Muscle layer of duodenum (tissue), 2 donors: ENCODE results near the gene DAP.
"Not testable (repeated sequence)": the region's sequence is repeated elsewhere in the genome, so short reads cannot be mapped to it uniquely, and the experiment has no call there.

ENCODE experiments used
- H3K27ac ChIP-seq: one replicate; pipeline ENCODE4 v1.7.0; 2013; ENCODE audit warnings: mild to moderate bottlenecking, low read length
- H3K27me3 ChIP-seq: one replicate; pipeline ENCODE4 v1.7.0; 2013; ENCODE audit warnings: low read depth, mild to moderate bottlenecking, control low read depth, low read length
- H3K36me3 ChIP-seq, 2 donors: one replicate each; pipeline ENCODE4 v1.7.0; 2013; ENCODE audit warnings: low read length in 2 of 2, control low read depth in 1 of 2, mild to moderate bottlenecking in 1 of 2; ENCODE audit not compliant: insufficient read depth in 2 of 2, control insufficient read depth in 1 of 2
- H3K4me1 ChIP-seq, 2 donors: one replicate each; pipeline ENCODE4 v1.7.0; 2013; ENCODE audit warnings: low read length in 2 of 2, mild to moderate bottlenecking in 2 of 2, control low read depth in 1 of 2, moderate library complexity in 1 of 2; ENCODE audit not compliant: insufficient read depth in 2 of 2, control insufficient read depth in 1 of 2
- H3K4me3 ChIP-seq, 2 donors: one replicate each; pipeline ENCODE4 v1.7.0; 2013; ENCODE audit warnings: low read length in 2 of 2, low read depth in 1 of 2, mild to moderate bottlenecking in 1 of 2
- H3K9me3 ChIP-seq, 2 donors: one replicate each; pipeline ENCODE4 v1.7.0; 2013; ENCODE audit warnings: low read length in 2 of 2, control low read depth in 1 of 2, mild to moderate bottlenecking in 1 of 2; ENCODE audit not compliant: control insufficient read depth in 1 of 2
- donor health status: healthy.

Gene DAP

GRCh38 chr5:10719965-10720364 is 41.1 kb downstream of the DAP start:
- peaks cover 0 to 10% of the 10 kb centered on the region in 2 donors for H3K4me1 ChIP-seq
- no peak overlapping the region for H3K27ac ChIP-seq
- no peaks in the 10 kb centered on the region for H3K36me3 ChIP-seq
- no peaks in the 10 kb centered on the region for H3K9me3 ChIP-seq
- H3K27me3 ChIP-seq, result no peaks in the 10 kb centered on the region
- no peak overlapping the region for H3K4me3 ChIP-seq

GRCh38 chr5:10718617-10719016 is 42.4 kb downstream of the DAP start:
- H3K36me3 ChIP-seq, H3K9me3 ChIP-seq, H3K27me3 ChIP-seq, H3K4me3 ChIP-seq, H3K4me1 ChIP-seq, H3K27ac ChIP-seq: not testable (repeated sequence)

GRCh38 chr5:10716825-10717224 is 44.2 kb downstream of the DAP start:
- H3K9me3 ChIP-seq, H3K27me3 ChIP-seq, H3K27ac ChIP-seq, H3K36me3 ChIP-seq, H3K4me1 ChIP-seq, H3K4me3 ChIP-seq: not testable (repeated sequence)

GRCh38 chr5:10715605-10716290 is 45.3 kb downstream of the DAP start:
- Histone ChIP-seq H3K4me3 (no peak overlapping the region), H3K27ac (no peak overlapping the region), H3K4me1 (no peaks in the 10 kb centered on the region), H3K36me3 (no peaks in the 10 kb centered on the region), H3K27me3 (no peaks in the 10 kb centered on the region), H3K9me3 (no peaks in the 10 kb centered on the region)

- Histone ChIP-seq H3K4me1 (no peaks in the 10 kb centered on the region), H3K27ac (no peak overlapping the region), H3K36me3 (no peaks in the 10 kb centered on the region), H3K9me3 (no peaks in the 10 kb centered on the region), H3K27me3 (no peaks in the 10 kb centered on the region), H3K4me3 (no peak overlapping the region)
Measured at GRCh38 chr5:10712574-10713366, 48.3 kb downstream of the DAP start.

GRCh38 chr5:10711562-10711961 is 49.5 kb downstream of the DAP start:
- Histone ChIP-seq H3K27me3 (no peaks in the 10 kb centered on the region), H3K4me3 (no peak overlapping the region), H3K36me3 (no peaks in the 10 kb centered on the region), H3K9me3 (no peaks in the 10 kb centered on the region), H3K4me1 (no peaks in the 10 kb centered on the region), H3K27ac (no peak overlapping the region)

GRCh38 chr5:10710513-10711128 is 50.4 kb downstream of the DAP start:
- Histone ChIP-seq H3K36me3 (no peaks in the 10 kb centered on the region), H3K27ac (no peak overlapping the region), H3K4me3 (no peak overlapping the region), H3K9me3 (no peaks in the 10 kb centered on the region), H3K27me3 (no peaks in the 10 kb centered on the region), H3K4me1 (no peaks in the 10 kb centered on the region)

GRCh38 chr5:10709933-10710332 is 51.1 kb downstream of the DAP start:
- Histone ChIP-seq H3K9me3 (no peaks in the 10 kb centered on the region), H3K4me1 (no peaks in the 10 kb centered on the region), H3K27me3 (no peaks in the 10 kb centered on the region), H3K36me3 (no peaks in the 10 kb centered on the region), H3K4me3 (no peak overlapping the region), H3K27ac (no peak overlapping the region)

- no peak overlapping the region for H3K4me3 ChIP-seq
- H3K36me3 ChIP-seq, result no peaks in the 10 kb centered on the region
- H3K9me3 ChIP-seq, result no peaks in the 10 kb centered on the region
- H3K4me1 ChIP-seq, result no peaks in the 10 kb centered on the region
- no peak overlapping the region for H3K27ac ChIP-seq
- H3K27me3 ChIP-seq, result no peaks in the 10 kb centered on the region
Measured at GRCh38 chr5:10709409-10709808, 51.6 kb downstream of the DAP start.

- Histone ChIP-seq H3K4me1 (peaks cover 0 to 3% of the 10 kb centered on the region in 2 donors), H3K4me3 (no peak overlapping the region), H3K36me3 (no peaks in the 10 kb centered on the region), H3K9me3 (no peaks in the 10 kb centered on the region), H3K27me3 (no peaks in the 10 kb centered on the region), H3K27ac (no peak overlapping the region)
Measured at GRCh38 chr5:10708189-10708944, 52.7 kb downstream of the DAP start.
